Natural killer cell (primary cell): ENCODE data around the gene MACROD2. TPM values are rescaled to one million over a fixed set of nuclear protein-coding genes. Genes with fewer than 3 reads are reported as not detected.

Source experiments
- ATAC-seq, 3 donors: fragments of 150-1000 bp in 2 of 3; fragments of 200-7000 bp in 1 of 3; cut with Tn5 transposase; 1 replicate in 1 of 3; 2 replicates in 2 of 3; pipeline ENCODE4 v1.10.0; 2021; ENCODE audit warnings: mild to moderate bottlenecking in 2 of 3, moderate library complexity in 2 of 3
- DNase-seq, 2 donors: peaks; one replicate each; pipeline versions ENCODE4 v3.0.0 to v3.0.0-alpha.2; 2013 to 2021; ENCODE audit warnings: mixed read lengths in 1 of 2
- H3K27ac ChIP-seq: one replicate; pipeline ENCODE4 v1.5.1; 2013; ENCODE audit warnings: mild to moderate bottlenecking, low read length
- H3K27me3 ChIP-seq: one replicate; pipeline ENCODE4 v1.6.1; 2013; ENCODE audit warnings: low read length; ENCODE audit not compliant: control insufficient read depth, insufficient read depth
- H3K36me3 ChIP-seq: one replicate; pipeline ENCODE4 v1.6.1; 2013; ENCODE audit warnings: low read length; ENCODE audit not compliant: control insufficient read depth, insufficient read depth
- H3K4me1 ChIP-seq: one replicate; pipeline ENCODE4 v1.6.1; 2013; ENCODE audit warnings: low read length; ENCODE audit not compliant: control insufficient read depth, insufficient read depth
- H3K4me3 ChIP-seq: one replicate; pipeline ENCODE4 v1.5.1; 2013; ENCODE audit warnings: low read length
- H3K9me3 ChIP-seq: one replicate; pipeline ENCODE4 v1.6.1; 2013; ENCODE audit warnings: low read length; ENCODE audit not compliant: control insufficient read depth, insufficient read depth
- H3K27ac Mint-ChIP-seq, 2 donors: one replicate each; pipeline ENCODE4 v1.8.0; 2022; ENCODE audit warnings: mild to moderate bottlenecking in 2 of 2, mixed read lengths in 2 of 2, moderate library complexity in 1 of 2
- H3K27me3 Mint-ChIP-seq, 2 donors: one replicate each; pipeline ENCODE4 v1.8.0; 2022; ENCODE audit warnings: low read depth in 2 of 2, mixed read lengths in 2 of 2
- H3K36me3 Mint-ChIP-seq: one replicate; pipeline ENCODE4 v1.8.0; 2022; ENCODE audit warnings: mixed read lengths
- H3K4me1 Mint-ChIP-seq, 2 donors: one replicate each; pipeline ENCODE4 v1.8.0; 2022; ENCODE audit warnings: mixed read lengths in 2 of 2
- H3K4me3 Mint-ChIP-seq: one replicate; pipeline ENCODE4 v1.8.0; 2022; ENCODE audit warnings: mild to moderate bottlenecking, moderate library complexity, mixed read lengths
- H3K9me3 Mint-ChIP-seq, 2 donors: one replicate each; pipeline ENCODE4 v1.8.0; 2022; ENCODE audit warnings: mixed read lengths in 2 of 2
- WGBS: methylation state at CpG from one replicate; pipeline ENCODE4 v1.1.7; 2013; ENCODE audit warnings: missing lambda C conversion rate; ENCODE audit not compliant: insufficient coverage; 5-methylcytosine and 5-hydroxymethylcytosine counted together
- intact Hi-C: fragments of 100-400 bp; cut with micrococcal nuclease; formaldehyde crosslinking; loops from one replicate; pipeline ENCODE4 v1.14.2; 2022
- total RNA-seq, 4 donors: library from RNA; stranded (reverse); fragments of 120-200 nt in 1 of 4; gene quantifications; one replicate each; pipeline versions ENCODE4 v1.2.3 to v1.2.4, GENCODE V29; 2013 to 2022
- TF ChIP-seq, protein P1 (sequence below): fragments of 200-600 bp; IDR thresholded peaks from one replicate; pipeline ENCODE4 v1.8.0; 2022; ENCODE audit warnings: antibody characterized with exemption

The MACROD2 gene
- total RNA-seq, 3 donors from 2014 or later (not counting 1 experiment from before 2014, with no cell fraction given), result 0.19 to 0.88 TPM; not detected in 1

GRCh38 chr20:15630360-15630759, 1635.0 kb downstream of the MACROD2 start:
- H3K36me3 ChIP-seq, result no peaks in the 10 kb centered on the region
- DNase-seq (no peak), ATAC-seq (no peak)
- Mint-ChIP-seq H3K4me1 (no peaks in the 10 kb centered on the region), H3K36me3 (no peaks in the 10 kb centered on the region), H3K27ac (no peak overlapping the region), H3K4me3 (no peak overlapping the region), H3K9me3 (peaks cover 3% of the 10 kb centered on the region in 2 donors), H3K27me3 (no peaks in the 10 kb centered on the region)
- TF ChIP-seq, protein P1, sequence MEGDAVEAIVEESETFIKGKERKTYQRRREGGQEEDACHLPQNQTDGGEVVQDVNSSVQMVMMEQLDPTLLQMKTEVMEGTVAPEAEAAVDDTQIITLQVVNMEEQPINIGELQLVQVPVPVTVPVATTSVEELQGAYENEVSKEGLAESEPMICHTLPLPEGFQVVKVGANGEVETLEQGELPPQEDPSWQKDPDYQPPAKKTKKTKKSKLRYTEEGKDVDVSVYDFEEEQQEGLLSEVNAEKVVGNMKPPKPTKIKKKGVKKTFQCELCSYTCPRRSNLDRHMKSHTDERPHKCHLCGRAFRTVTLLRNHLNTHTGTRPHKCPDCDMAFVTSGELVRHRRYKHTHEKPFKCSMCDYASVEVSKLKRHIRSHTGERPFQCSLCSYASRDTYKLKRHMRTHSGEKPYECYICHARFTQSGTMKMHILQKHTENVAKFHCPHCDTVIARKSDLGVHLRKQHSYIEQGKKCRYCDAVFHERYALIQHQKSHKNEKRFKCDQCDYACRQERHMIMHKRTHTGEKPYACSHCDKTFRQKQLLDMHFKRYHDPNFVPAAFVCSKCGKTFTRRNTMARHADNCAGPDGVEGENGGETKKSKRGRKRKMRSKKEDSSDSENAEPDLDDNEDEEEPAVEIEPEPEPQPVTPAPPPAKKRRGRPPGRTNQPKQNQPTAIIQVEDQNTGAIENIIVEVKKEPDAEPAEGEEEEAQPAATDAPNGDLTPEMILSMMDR, result no peak
- intact Hi-C loops, result no loop called here
- 68% methylated on average over 4 of the region's 4 CpGs for WGBS
- no peaks in the 10 kb centered on the region for H3K9me3 ChIP-seq
- no peaks in the 10 kb centered on the region for H3K4me1 ChIP-seq
- H3K4me3 ChIP-seq, result no peak overlapping the region
- H3K27me3 ChIP-seq, result no peaks in the 10 kb centered on the region
- no peak overlapping the region for H3K27ac ChIP-seq

- no peak overlapping the region for H3K27ac ChIP-seq
- H3K9me3 Mint-ChIP-seq, result no peaks in the 10 kb centered on the region
- H3K36me3 ChIP-seq, result no peaks in the 10 kb centered on the region
- ATAC-seq (no peak), DNase-seq (no peak)
- H3K36me3 Mint-ChIP-seq, result no peaks in the 10 kb centered on the region
- H3K4me3 ChIP-seq, result no peak overlapping the region
- H3K27me3 ChIP-seq, result no peaks in the 10 kb centered on the region
- no peak overlapping the region for H3K27ac Mint-ChIP-seq
- intact Hi-C loops, result no loop called here
- no peaks in the 10 kb centered on the region for H3K4me1 ChIP-seq
- no peaks in the 10 kb centered on the region for H3K9me3 ChIP-seq
- H3K27me3 Mint-ChIP-seq, result no peaks in the 10 kb centered on the region
- 84% methylated on average over 3 of the region's 3 CpGs for WGBS
- TF ChIP-seq, protein P1, result no peak
- no peak overlapping the region for H3K4me3 Mint-ChIP-seq
- no peaks in the 10 kb centered on the region for H3K4me1 Mint-ChIP-seq
These were observed 1637.4 kb downstream of the MACROD2 start for GRCh38 chr20:15632680-15633079.

- WGBS, result 93% methylated on average over 2 of the region's 2 CpGs
- intact Hi-C loops, result no loop called here
- no peaks in the 10 kb centered on the region for H3K9me3 Mint-ChIP-seq
These were observed 1638.8 kb downstream of the MACROD2 start for GRCh38 chr20:15634102-15634501.

GRCh38 chr20:15637546-15637945, 1642.2 kb downstream of the MACROD2 start:
- no peaks in the 10 kb centered on the region for H3K4me1 Mint-ChIP-seq
- no peaks in the 10 kb centered on the region for H3K36me3 ChIP-seq

More at GRCh38 chr20:15634102-15634501, 1638.8 kb downstream of the MACROD2 start:
- no peak overlapping the region for H3K27ac ChIP-seq
- Mint-ChIP-seq H3K4me1 (no peaks in the 10 kb centered on the region), H3K4me3 (no peak overlapping the region), H3K27ac (no peak overlapping the region), H3K27me3 (no peaks in the 10 kb centered on the region), H3K36me3 (no peaks in the 10 kb centered on the region)
- no peaks in the 10 kb centered on the region for H3K36me3 ChIP-seq
- ATAC-seq, result no peak
- no peak overlapping the region for H3K4me3 ChIP-seq
- no peak for DNase-seq
- H3K27me3 ChIP-seq, result no peaks in the 10 kb centered on the region
- H3K9me3 ChIP-seq, result no peaks in the 10 kb centered on the region
- TF ChIP-seq, protein P1, result no peak
- H3K4me1 ChIP-seq, result no peaks in the 10 kb centered on the region

More at GRCh38 chr20:15637546-15637945, 1642.2 kb downstream of the MACROD2 start:
- intact Hi-C loops, result no loop called here
- WGBS, result 86% methylated on average over 5 of the region's 5 CpGs
- H3K36me3 Mint-ChIP-seq, result no peaks in the 10 kb centered on the region
- ATAC-seq (no peak), DNase-seq (no peak)
- peaks cover 0 to 3% of the 10 kb centered on the region in 2 donors for H3K27me3 Mint-ChIP-seq
- TF ChIP-seq, protein P1, result no peak
- Histone ChIP-seq H3K4me3 (no peak overlapping the region), H3K9me3 (no peaks in the 10 kb centered on the region), H3K27ac (no peak overlapping the region), H3K27me3 (no peaks in the 10 kb centered on the region), H3K4me1 (no peaks in the 10 kb centered on the region)
- H3K4me3 Mint-ChIP-seq, result no peak overlapping the region
- H3K27ac Mint-ChIP-seq, result no peak overlapping the region
- H3K9me3 Mint-ChIP-seq, result peaks cover 0 to 3% of the 10 kb centered on the region in 2 donors
